ENCODE data around the gene CCL27. TPM values are rescaled to one million over a fixed set of nuclear protein-coding genes. Genes with fewer than 3 reads are reported as not detected.

The CCL27 gene
- total and polyA plus RNA-seq, 7 experiments from 2014 or later = not detected

DNA sequence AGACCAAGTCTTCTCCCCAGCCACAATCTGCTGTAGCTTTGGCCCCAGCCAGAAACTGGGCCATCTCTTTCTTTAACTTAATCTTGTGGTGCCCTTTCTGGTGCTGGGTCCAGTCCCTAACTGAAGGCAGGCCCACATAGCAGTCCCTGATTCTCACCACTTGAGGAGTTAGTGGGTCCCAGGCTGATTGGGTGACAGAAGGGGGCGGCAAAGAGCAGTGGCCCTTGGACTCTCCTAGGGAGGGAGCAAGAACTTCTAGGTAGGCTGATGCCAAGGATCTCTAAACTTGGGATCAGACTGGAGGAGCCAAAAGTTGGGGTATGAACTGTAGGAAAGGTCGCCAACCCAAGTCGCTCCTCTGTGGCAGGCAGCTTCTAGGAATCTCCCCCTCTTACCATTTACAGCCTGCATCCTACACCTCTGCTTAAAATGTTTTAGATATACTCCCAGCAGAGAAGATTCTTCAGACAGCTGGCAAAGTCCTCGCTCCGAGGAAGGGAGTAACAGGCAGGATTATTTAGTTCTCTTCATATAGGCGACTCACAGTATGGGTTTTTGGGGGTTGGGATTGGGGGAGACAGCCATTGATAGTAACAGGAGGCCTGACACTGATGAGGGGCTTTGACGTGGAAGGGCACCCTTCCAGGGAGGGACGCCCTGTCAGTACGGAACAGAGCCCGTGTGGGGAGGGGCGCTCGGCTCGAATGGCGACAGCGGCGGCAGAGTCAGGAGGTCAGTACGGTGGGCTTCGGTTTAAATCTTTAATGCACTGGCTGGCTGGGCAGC lies 2.0 kb upstream of the CCL27 start:
- ATAC-seq = peak; percentile 49

DNA sequence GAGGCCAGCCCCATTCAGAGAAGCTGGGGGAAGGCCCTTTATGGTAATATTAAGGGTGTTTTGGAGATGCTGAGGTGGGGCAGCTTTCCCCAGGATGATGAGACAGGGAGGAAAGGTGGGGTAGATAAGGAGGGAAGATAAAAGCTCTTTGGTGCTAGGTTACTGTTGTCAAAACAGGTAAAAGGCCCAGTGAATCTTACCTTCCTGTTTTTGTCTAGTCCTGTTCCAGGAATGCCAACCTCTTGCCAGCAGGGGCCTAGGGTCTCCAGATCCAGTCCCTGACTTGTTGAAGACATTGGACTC lies 797 bp upstream of the CCL27 start:
- Histone ChIP-seq H3K27me3 (ENCODE audit: control insufficient read depth in 2 of 2, insufficient read depth in 2 of 2, low read length in 2 of 2) (no peaks in the 10 kb centered on the region), H3K4me1 (ENCODE audit: control insufficient read depth in 2 of 2, insufficient read depth in 2 of 2, low read length in 2 of 2) (peaks cover 33 to 40% of the 10 kb centered on the region in 2 donors), H3K4me3 (ENCODE audit: low read length) (no peak overlapping the region), H3K36me3 (ENCODE audit: control insufficient read depth in 2 of 3, insufficient read depth in 3 of 3, low read length in 3 of 3) (peaks cover 0 to 15% (median 0%) of the 10 kb centered on the region in 3 experiments), H3K9me3 (ENCODE audit: control insufficient read depth in 2 of 3, low read length in 3 of 3) (no peaks in the 10 kb centered on the region), H3K27ac (ENCODE audit: low read depth, low read length) (peak overlapping the region; percentile 74)
- peak overlapping the region; percentile 86 to 98 (median 97) for H3K27ac Mint-ChIP-seq
- DNase-seq = peak in 6 of 9 donors; percentile 30 to 52 (median 43)
- ChIA-PET CTCF (interaction anchor here (0.7 to 6.0 kb wide), 5 partner anchors 15 to 51 kb away, joined by 3 to 50 read pairs (median 6); partner anchors contain the start of genes GALT, RPP25L and SIGMAR1), POLR2A (interaction anchor here (0.9 to 6.8 kb wide), 6 partner anchors 15 to 51 kb away, joined by 3 to 79 read pairs (median 4); partner anchors contain the start of genes GALT, RPP25L and SIGMAR1)
- ATAC-seq = no peak
- H3K4me3 Mint-ChIP-seq = peak overlapping the region; percentile 43 to 97 (median 86)
- peaks cover 0 to 6% (median 0%) of the 10 kb centered on the region in 11 donors for H3K9me3 Mint-ChIP-seq
- intact Hi-C loops (cut with micrococcal nuclease) = loop anchor here (5.0 to 10.0 kb wide), 6 partner anchors 412 to 1498 kb away; partner anchors contain the start of genes HINT2 (in 2 of the 2), SPAG8 (in 2 of the 2), B4GALT1 (in 1 of the 2) and CREB3 (in 1 of the 2)
- H3K36me3 Mint-ChIP-seq = peaks cover 0 to 31% (median 12%) of the 10 kb centered on the region in 5 donors
- H3K27me3 Mint-ChIP-seq = no peaks in the 10 kb centered on the region
- H3K4me1 Mint-ChIP-seq = peaks cover 37 to 61% (median 50%) of the 10 kb centered on the region in 7 donors

More for the DNA sequence above, 2.0 kb upstream of the CCL27 start:
- peak; percentile 54 to 72 (median 61) for DNase-seq
- intact Hi-C loops (cut with micrococcal nuclease) = loop anchor here (1.0 to 10.0 kb wide), 23 partner anchors 18 to 1500 kb away; partner anchors contain the start of genes CREB3 (in 2 of the 2), DNAI1 (in 2 of the 2), DNAJB5 (in 2 of the 2) and FAM219A (in 2 of the 2)
- Mint-ChIP-seq H3K27ac (peak overlapping the region; percentile 86 to 98 (median 97)), H3K27me3 (no peaks in the 10 kb centered on the region), H3K9me3 (peaks cover 0 to 9% (median 4%) of the 10 kb centered on the region in 11 donors), H3K4me1 (peaks cover 37 to 61% (median 50%) of the 10 kb centered on the region in 7 donors), H3K36me3 (peaks cover 0 to 42% (median 19%) of the 10 kb centered on the region in 5 donors), H3K4me3 (peak overlapping the region; percentile 89 to 97 (median 94))
- Histone ChIP-seq H3K4me1 (ENCODE audit: control insufficient read depth in 2 of 2, insufficient read depth in 2 of 2, low read length in 2 of 2) (peaks cover 33 to 40% of the 10 kb centered on the region in 2 donors), H3K4me3 (ENCODE audit: low read length) (peak overlapping the region; percentile 62), H3K27me3 (ENCODE audit: control insufficient read depth in 2 of 2, insufficient read depth in 2 of 2, low read length in 2 of 2) (no peaks in the 10 kb centered on the region), H3K27ac (ENCODE audit: low read depth, low read length) (peak overlapping the region; percentile 74), H3K36me3 (ENCODE audit: control insufficient read depth in 2 of 3, insufficient read depth in 3 of 3, low read length in 3 of 3) (peaks cover 0 to 18% (median 0%) of the 10 kb centered on the region in 3 experiments), H3K9me3 (ENCODE audit: control insufficient read depth in 2 of 3, low read length in 3 of 3) (peaks cover 0 to 4% (median 0%) of the 10 kb centered on the region in 3 experiments)
- ChIA-PET CTCF (interaction anchor here (0.6 to 6.0 kb wide), 10 partner anchors 8 to 53 kb away, joined by 4 to 50 read pairs (median 6); partner anchors contain the start of genes GALT and SIGMAR1), POLR2A (interaction anchor here (0.8 to 6.8 kb wide), 9 partner anchors 16 to 287 kb away, joined by 3 to 79 read pairs (median 3); partner anchors contain the start of genes GALT, RPP25L and SIGMAR1)

GRCh38 chr9:34659592-34660253 lies 2.7 kb downstream of the CCL27 start:
- Histone ChIP-seq H3K4me1 (ENCODE audit: control insufficient read depth in 2 of 2, insufficient read depth in 2 of 2, low read length in 2 of 2) (peaks cover 28 to 31% of the 10 kb centered on the region in 2 donors), H3K36me3 (ENCODE audit: control insufficient read depth in 2 of 3, insufficient read depth in 3 of 3, low read length in 3 of 3) (peaks cover 0 to 12% (median 0%) of the 10 kb centered on the region in 3 experiments), H3K27me3 (ENCODE audit: control insufficient read depth in 2 of 2, insufficient read depth in 2 of 2, low read length in 2 of 2) (no peaks in the 10 kb centered on the region), H3K9me3 (ENCODE audit: control insufficient read depth in 2 of 3, low read length in 3 of 3) (no peaks in the 10 kb centered on the region), H3K27ac (ENCODE audit: low read depth, low read length) (no peak overlapping the region), H3K4me3 (ENCODE audit: low read length) (no peak overlapping the region)
- H3K4me1 Mint-ChIP-seq = peaks cover 27 to 46% (median 38%) of the 10 kb centered on the region in 7 donors
- H3K36me3 Mint-ChIP-seq = peaks cover 0 to 20% (median 12%) of the 10 kb centered on the region in 5 donors
- DNase-seq (no peak), ATAC-seq (no peak)
- no peak overlapping the region for H3K4me3 Mint-ChIP-seq
- no peak overlapping the region for H3K27ac Mint-ChIP-seq
- ChIA-PET POLR2A (interaction anchor here (1.0 to 6.8 kb wide), 3 partner anchors 11 to 43 kb away, joined by 3 to 79 read pairs (median 7); partner anchors contain the start of genes GALT and SIGMAR1), CTCF (interaction anchor here (4.0 kb wide), 1 partner anchor 13 kb away, joined by 11 read pairs; the partner anchor contains the start of gene GALT)
- no peaks in the 10 kb centered on the region for H3K27me3 Mint-ChIP-seq
- H3K9me3 Mint-ChIP-seq = no peaks in the 10 kb centered on the region
- intact Hi-C loops (cut with micrococcal nuclease) = loop anchor here (5.0 to 10.0 kb wide), 6 partner anchors 415 to 1495 kb away; partner anchors contain the start of genes HINT2 (in 2 of the 2), SPAG8 (in 2 of the 2), B4GALT1 (in 1 of the 2) and CREB3 (in 1 of the 2)

DNA sequence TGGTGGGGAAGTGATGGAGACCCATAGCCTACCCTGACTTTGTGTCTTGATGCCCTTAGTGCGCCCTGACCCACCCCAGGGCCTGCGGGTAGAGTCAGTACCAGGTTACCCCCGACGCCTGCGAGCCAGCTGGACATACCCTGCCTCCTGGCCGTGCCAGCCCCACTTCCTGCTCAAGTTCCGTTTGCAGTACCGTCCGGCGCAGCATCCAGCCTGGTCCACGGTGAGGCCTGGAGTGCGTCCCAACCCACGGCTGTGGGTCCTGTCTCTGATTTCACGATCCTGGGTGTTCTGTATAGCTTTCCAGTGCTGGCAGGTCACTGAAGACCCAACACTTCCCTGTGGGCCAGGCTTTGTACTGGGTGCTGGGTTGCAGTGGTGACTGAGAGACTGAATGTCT lies 4.0 kb downstream of the CCL27 start:
- Mint-ChIP-seq H3K4me1 (peaks cover 20 to 40% (median 28%) of the 10 kb centered on the region in 7 donors), H3K36me3 (peaks cover 0 to 19% (median 12%) of the 10 kb centered on the region in 5 donors), H3K27ac (peak overlapping the region in 2 of 9 donors; percentile 54 to 65), H3K27me3 (no peaks in the 10 kb centered on the region), H3K9me3 (no peaks in the 10 kb centered on the region), H3K4me3 (no peak overlapping the region)
- H3K27ac ChIP-seq (ENCODE audit: low read depth, low read length) = no peak overlapping the region
- DNase-seq (no peak), ATAC-seq (no peak)
- no peaks in the 10 kb centered on the region for H3K27me3 ChIP-seq (ENCODE audit: control insufficient read depth in 2 of 2, insufficient read depth in 2 of 2, low read length in 2 of 2)
- H3K9me3 ChIP-seq (ENCODE audit: control insufficient read depth in 2 of 3, low read length in 3 of 3) = no peaks in the 10 kb centered on the region
- H3K36me3 ChIP-seq (ENCODE audit: control insufficient read depth in 2 of 3, insufficient read depth in 3 of 3, low read length in 3 of 3) = peaks cover 0 to 12% (median 0%) of the 10 kb centered on the region in 3 experiments
- peaks cover 17 to 18% of the 10 kb centered on the region in 2 donors for H3K4me1 ChIP-seq (ENCODE audit: control insufficient read depth in 2 of 2, insufficient read depth in 2 of 2, low read length in 2 of 2)
- no peak overlapping the region for H3K4me3 ChIP-seq (ENCODE audit: low read length)
- ChIA-PET POLR2A (no interaction called here), CTCF (interaction anchor here (4.0 kb wide), 1 partner anchor 12 kb away, joined by 11 read pairs; the partner anchor contains the start of gene GALT)
- intact Hi-C loops (cut with micrococcal nuclease) = no loop called here

DNA sequence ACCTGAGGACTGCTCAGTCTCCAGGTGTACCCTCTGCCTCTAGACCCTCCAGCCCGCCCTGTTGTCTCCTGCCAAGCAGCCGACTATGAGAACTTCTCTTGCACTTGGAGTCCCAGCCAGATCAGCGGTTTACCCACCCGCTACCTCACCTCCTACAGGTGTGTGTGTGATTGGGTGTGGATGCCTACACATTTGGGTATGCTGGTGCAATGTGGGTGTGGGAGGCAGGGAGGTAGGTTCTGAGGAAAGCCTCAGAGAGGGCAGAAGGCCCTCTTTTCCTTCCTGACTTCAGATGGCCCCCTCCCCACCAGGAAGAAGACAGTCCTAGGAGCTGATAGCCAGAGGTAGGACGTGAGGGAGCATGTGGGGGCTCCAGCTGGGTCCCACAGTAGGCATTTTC lies 5.5 kb downstream of the CCL27 start:
- peaks cover 0 to 18% (median 12%) of the 10 kb centered on the region in 5 donors for H3K36me3 Mint-ChIP-seq
- ChIA-PET CTCF (interaction anchor here (1.2 to 4.0 kb wide), 2 partner anchors 10 to 12 kb away, joined by 3 to 11 read pairs; partner anchors contain the start of gene GALT), POLR2A (interaction anchor here (0.7 to 1.8 kb wide), 3 partner anchors 8 to 1093 kb away, joined by 3 to 8 read pairs (median 3); partner anchors contain the start of gene GALT)
- H3K36me3 ChIP-seq (ENCODE audit: control insufficient read depth in 2 of 3, insufficient read depth in 3 of 3, low read length in 3 of 3) = peaks cover 0 to 12% (median 0%) of the 10 kb centered on the region in 3 experiments
- H3K4me1 Mint-ChIP-seq = peaks cover 18 to 40% (median 28%) of the 10 kb centered on the region in 7 donors
- H3K4me1 ChIP-seq (ENCODE audit: control insufficient read depth in 2 of 2, insufficient read depth in 2 of 2, low read length in 2 of 2) = peaks cover 2 to 17% of the 10 kb centered on the region in 2 donors
- no peak overlapping the region for H3K4me3 Mint-ChIP-seq
- intact Hi-C loops (cut with micrococcal nuclease) = no loop called here
- no peak for DNase-seq
- H3K27ac Mint-ChIP-seq = no peak overlapping the region
- ATAC-seq = no peak
- H3K9me3 ChIP-seq (ENCODE audit: control insufficient read depth in 2 of 3, low read length in 3 of 3) = no peaks in the 10 kb centered on the region
- H3K27me3 Mint-ChIP-seq = no peaks in the 10 kb centered on the region
- no peaks in the 10 kb centered on the region for H3K27me3 ChIP-seq (ENCODE audit: control insufficient read depth in 2 of 2, insufficient read depth in 2 of 2, low read length in 2 of 2)
- no peak overlapping the region for H3K27ac ChIP-seq (ENCODE audit: low read depth, low read length)
- H3K9me3 Mint-ChIP-seq = no peaks in the 10 kb centered on the region
- no peak overlapping the region for H3K4me3 ChIP-seq (ENCODE audit: low read length)
